ENCODE data around the gene SLC15A3.

Gene SLC15A3

GRCh38 chr11:60945295-60945667, 6.7 kb downstream of the SLC15A3 start:
- peaks cover 17% of the 10 kb centered on the region; the same call in 1 of the 2 replicates for H3K27me3 ChIP-seq (ENCODE audit: insufficient read depth, low read length)
- no peak for TF ChIP-seq EZH2 (IDR thresholded peaks at IDR 0.05; ENCODE audit: borderline replicate concordance, low read length)
- no peak for TF ChIP-seq CTCF (IDR thresholded peaks at IDR 0.05; ENCODE audit: low read length)
- H3K4me3 ChIP-seq (ENCODE audit: low read depth, low read length, poor library complexity, severe bottlenecking), result no peak overlapping the region
- H3K27ac ChIP-seq (ENCODE audit: low read depth, low read length, poor library complexity, severe bottlenecking), result no peak overlapping the region
- H3K9me3 ChIP-seq (ENCODE audit: low read length), result no peaks in the 10 kb centered on the region
- no peak overlapping the region for H3K4me2 ChIP-seq (ENCODE audit: low read length)
- H3F3A ChIP-seq (ENCODE audit: insufficient read depth, low read length), result no peaks in the 10 kb centered on the region
- no peak overlapping the region for H3K9ac ChIP-seq (ENCODE audit: low read length)
- no peaks in the 10 kb centered on the region for H4K20me1 ChIP-seq (ENCODE audit: insufficient read depth, low read length)
- H3K4me1 ChIP-seq (ENCODE audit: insufficient read depth, low read length, severe bottlenecking), result peaks cover 6% of the 10 kb centered on the region
- no peaks in the 10 kb centered on the region for H3K9me2 ChIP-seq (ENCODE audit: low read depth, low read length)
- H3K36me3 ChIP-seq (ENCODE audit: insufficient read depth, low read length), result no peaks in the 10 kb centered on the region
- H2AFZ ChIP-seq (ENCODE audit: low read length), result no peak overlapping the region
- H3K79me2 ChIP-seq (ENCODE audit: insufficient read depth, low read length), result no peaks in the 10 kb centered on the region

GRCh38 chr11:60944490-60945294, 7.3 kb downstream of the SLC15A3 start:
- H3K36me3 ChIP-seq (ENCODE audit: insufficient read depth, low read length), result no peaks in the 10 kb centered on the region
- peak; percentile 38 for TF ChIP-seq CTCF (IDR thresholded peaks at IDR 0.05; ENCODE audit: low read length)
- TF ChIP-seq EZH2 (IDR thresholded peaks at IDR 0.05; ENCODE audit: borderline replicate concordance, low read length), result no peak

GRCh38 chr11:60942970-60943565, 8.9 kb downstream of the SLC15A3 start:
- Histone ChIP-seq H3K4me2 (ENCODE audit: low read length) (no peak overlapping the region), H3K9me3 (ENCODE audit: low read length) (no peaks in the 10 kb centered on the region), H4K20me1 (ENCODE audit: insufficient read depth, low read length) (no peaks in the 10 kb centered on the region), H2AFZ (ENCODE audit: low read length) (no peak overlapping the region), H3K36me3 (ENCODE audit: insufficient read depth, low read length) (no peaks in the 10 kb centered on the region), H3K4me3 (ENCODE audit: low read depth, low read length, poor library complexity, severe bottlenecking) (no peak overlapping the region), H3F3A (ENCODE audit: insufficient read depth, low read length) (no peaks in the 10 kb centered on the region), H3K9me2 (ENCODE audit: low read depth, low read length) (no peaks in the 10 kb centered on the region), H3K27ac (ENCODE audit: low read depth, low read length, poor library complexity, severe bottlenecking) (no peak overlapping the region), H3K4me1 (ENCODE audit: insufficient read depth, low read length, severe bottlenecking) (peaks cover 6% of the 10 kb centered on the region), H3K79me2 (ENCODE audit: insufficient read depth, low read length) (no peaks in the 10 kb centered on the region), H3K27me3 (ENCODE audit: insufficient read depth, low read length) (peaks cover 17% of the 10 kb centered on the region; the same call in 1 of the 2 replicates), H3K9ac (ENCODE audit: low read length) (no peak overlapping the region)
- TF ChIP-seq CTCF (IDR thresholded peaks at IDR 0.05; ENCODE audit: low read length) (no peak), EZH2 (IDR thresholded peaks at IDR 0.05; ENCODE audit: borderline replicate concordance, low read length) (no peak)

More at GRCh38 chr11:60944490-60945294, 7.3 kb downstream of the SLC15A3 start:
- Histone ChIP-seq H3K4me3 (ENCODE audit: low read depth, low read length, poor library complexity, severe bottlenecking) (no peak overlapping the region), H3F3A (ENCODE audit: insufficient read depth, low read length) (no peaks in the 10 kb centered on the region), H4K20me1 (ENCODE audit: insufficient read depth, low read length) (no peaks in the 10 kb centered on the region), H2AFZ (ENCODE audit: low read length) (no peak overlapping the region), H3K9me3 (ENCODE audit: low read length) (no peaks in the 10 kb centered on the region), H3K9ac (ENCODE audit: low read length) (no peak overlapping the region), H3K79me2 (ENCODE audit: insufficient read depth, low read length) (no peaks in the 10 kb centered on the region), H3K4me1 (ENCODE audit: insufficient read depth, low read length, severe bottlenecking) (peaks cover 6% of the 10 kb centered on the region), H3K4me2 (ENCODE audit: low read length) (no peak overlapping the region), H3K27me3 (ENCODE audit: insufficient read depth, low read length) (peaks cover 17% of the 10 kb centered on the region; the same call in 1 of the 2 replicates), H3K9me2 (ENCODE audit: low read depth, low read length) (no peaks in the 10 kb centered on the region), H3K27ac (ENCODE audit: low read depth, low read length, poor library complexity, severe bottlenecking) (no peak overlapping the region)
